Gastrocnemius medialis (tissue), 4 donors: ENCODE measurements around the gene NOP9.

ENCODE experiments used
- CTCF ChIP-seq, 5 experiments: fragments of 450-650 bp in 3 of 5; fragments of 200-600 bp in 2 of 5; sonication (generic) in 2 of 5; IDR thresholded peaks in 4 of 5; conservative IDR thresholded peaks in 1 of 5; 1 replicate in 4 of 5; 2 replicates in 1 of 5; pipeline ENCODE4 v1.5.1; 2016 to 2019; ENCODE audit warnings: antibody characterized with exemption in 5 of 5, mild to moderate bottlenecking in 3 of 5, moderate library complexity in 3 of 5
- POLR2A ChIP-seq, 2 donors: fragments of 450-650 bp; IDR thresholded peaks; one replicate each; pipeline ENCODE4 v1.6.1; 2017; ENCODE audit warnings: antibody characterized with exemption in 2 of 2, mild to moderate bottlenecking in 2 of 2, moderate library complexity in 2 of 2

DNA sequence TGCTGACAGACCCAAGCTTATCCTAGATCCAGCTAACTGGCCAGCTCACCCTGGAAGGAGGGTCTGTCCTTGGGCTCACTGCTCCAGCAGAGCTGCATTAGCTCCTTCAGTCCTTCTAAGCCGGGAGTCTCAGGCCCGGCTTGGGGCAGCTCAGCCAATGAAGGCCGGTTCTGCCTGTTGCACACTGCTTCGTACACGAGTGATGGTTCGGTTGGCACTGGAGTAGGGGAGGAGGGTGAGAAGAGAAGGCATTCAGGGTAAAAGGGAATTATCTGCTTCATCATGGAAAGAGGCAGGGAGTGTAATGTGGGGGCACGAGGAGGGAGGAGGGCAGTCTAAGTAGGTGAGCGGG lies 38.1 kb downstream of the NOP9 start:
- no peak for TF ChIP-seq CTCF (IDR thresholded peaks at IDR 0.05 in 4 of 5, conservative IDR thresholded peaks at IDR 0.05 in 1 of 5)
- no peak for TF ChIP-seq POLR2A (IDR thresholded peaks at IDR 0.05)
